ENCODE data around the gene KLF15. TPM values are rescaled to one million over a fixed set of nuclear protein-coding genes. Genes with fewer than 3 reads are reported as not detected.

Gene KLF15
- polyA plus RNA-seq, 1 donor from 2014 or later = 0.46 TPM

- no peak for TF ChIP-seq RAD21 (conservative IDR thresholded peaks at IDR 0.05)
- no peak for TF ChIP-seq MXI1 (conservative IDR thresholded peaks at IDR 0.05; ENCODE audit: poor library complexity, severe bottlenecking)
- TF ChIP-seq EP300 (conservative IDR thresholded peaks at IDR 0.05; ENCODE audit: poor library complexity, severe bottlenecking) = no peak
- TF ChIP-seq EZH2 (IDR thresholded peaks at IDR 0.05; ENCODE audit: borderline replicate concordance, insufficient read depth, low read length, poor library complexity, severe bottlenecking) = no peak
- TF ChIP-seq REST (IDR thresholded peaks at IDR 0.05; ENCODE audit: borderline replicate concordance) = no peak
- no peak for TF ChIP-seq CTCF (IDR thresholded peaks at IDR 0.05; ENCODE audit: poor library complexity, severe bottlenecking)
- TF ChIP-seq TAF1 (IDR thresholded peaks at IDR 0.05; ENCODE audit: low read depth) = no peak
- TF ChIP-seq POLR2AphosphoS5 (IDR thresholded peaks at IDR 0.05) = no peak
- no peak for TF ChIP-seq SMC3 (conservative IDR thresholded peaks at IDR 0.05; ENCODE audit: poor library complexity)
Measured at GRCh38 chr3:126360046-126360713, 3.0 kb upstream of the KLF15 start.

GRCh38 chr3:126358816-126359181 lies 1.6 kb upstream of the KLF15 start:
- no peak overlapping the region for H3K9ac ChIP-seq (ENCODE audit: low read length)
- no peaks in the 10 kb centered on the region for H3K9me3 ChIP-seq (ENCODE audit: low read length)
- H3F3A ChIP-seq (ENCODE audit: insufficient read depth, low read length, poor library complexity, severe bottlenecking) = no peaks in the 10 kb centered on the region
- no peaks in the 10 kb centered on the region for H3K9me2 ChIP-seq (ENCODE audit: insufficient read depth, low read length)
- H3K36me3 ChIP-seq (ENCODE audit: insufficient read depth, low read length) = no peaks in the 10 kb centered on the region
- no peaks in the 10 kb centered on the region for H3K79me2 ChIP-seq (replicated peaks; ENCODE audit: insufficient read depth, low read length)
- H2AFZ ChIP-seq (ENCODE audit: low read depth, low read length) = no peak overlapping the region
- H3K27ac ChIP-seq (ENCODE audit: low read length) = no peak overlapping the region
- TF ChIP-seq EP300 (conservative IDR thresholded peaks at IDR 0.05; ENCODE audit: poor library complexity, severe bottlenecking) = no peak
- no peak for TF ChIP-seq TAF1 (IDR thresholded peaks at IDR 0.05; ENCODE audit: low read depth)
- no peak overlapping the region for H3K4me2 ChIP-seq (ENCODE audit: low read length)
- no peaks in the 10 kb centered on the region for H4K20me1 ChIP-seq (ENCODE audit: insufficient read depth)
- H3K27me3 ChIP-seq (ENCODE audit: insufficient read depth, low read depth, low read length) = peaks cover 31% of the 10 kb centered on the region
- H3K4me3 ChIP-seq (ENCODE audit: low read length) = no peak overlapping the region

More at GRCh38 chr3:126360046-126360713, 3.0 kb upstream of the KLF15 start:
- Histone ChIP-seq H3K27ac (ENCODE audit: low read length) (no peak overlapping the region), H3K9ac (ENCODE audit: low read length) (no peak overlapping the region), H3K9me2 (ENCODE audit: insufficient read depth, low read length) (no peaks in the 10 kb centered on the region), H3K4me3 (ENCODE audit: low read length) (no peak overlapping the region), H3K79me2 (replicated peaks; ENCODE audit: insufficient read depth, low read length) (no peaks in the 10 kb centered on the region), H4K20me1 (ENCODE audit: insufficient read depth) (no peaks in the 10 kb centered on the region), H3K27me3 (ENCODE audit: insufficient read depth, low read depth, low read length) (peaks cover 31% of the 10 kb centered on the region), H3K36me3 (ENCODE audit: insufficient read depth, low read length) (no peaks in the 10 kb centered on the region), H3K4me2 (ENCODE audit: low read length) (no peak overlapping the region), H3F3A (ENCODE audit: insufficient read depth, low read length, poor library complexity, severe bottlenecking) (no peaks in the 10 kb centered on the region), H3K9me3 (ENCODE audit: low read length) (no peaks in the 10 kb centered on the region), H2AFZ (ENCODE audit: low read depth, low read length) (no peak overlapping the region)

Measured in neural cell (in vitro differentiated cells).